ENCODE results near the gene PCDHB10.
"Not testable (repeated sequence)": the region's sequence is repeated elsewhere in the genome, so short reads cannot be mapped to it uniquely, and the experiment has no call there.

DNA sequence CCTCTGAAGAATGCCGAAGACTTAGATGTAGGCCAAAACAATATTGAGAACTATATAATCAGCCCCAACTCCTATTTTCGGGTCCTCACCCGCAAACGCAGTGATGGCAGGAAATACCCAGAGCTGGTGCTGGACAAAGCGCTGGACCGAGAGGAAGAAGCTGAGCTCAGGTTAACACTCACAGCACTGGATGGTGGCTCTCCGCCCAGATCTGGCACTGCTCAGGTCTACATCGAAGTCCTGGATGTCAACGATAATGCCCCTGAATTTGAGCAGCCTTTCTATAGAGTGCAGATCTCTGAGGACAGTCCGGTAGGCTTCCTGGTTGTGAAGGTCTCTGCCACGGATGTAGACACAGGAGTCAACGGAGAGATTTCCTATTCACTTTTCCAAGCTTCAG lies 22.4 kb downstream of the PCDHB10 start:
- not testable (repeated sequence) for TF ChIP-seq CTCF (IDR thresholded peaks at IDR 0.05 in 8 of 11, conservative IDR thresholded peaks at IDR 0.05 in 3 of 11); POLR2A (IDR thresholded peaks at IDR 0.05)
